ENCODE measurements around the gene BDKRB2.

The BDKRB2 gene

DNA sequence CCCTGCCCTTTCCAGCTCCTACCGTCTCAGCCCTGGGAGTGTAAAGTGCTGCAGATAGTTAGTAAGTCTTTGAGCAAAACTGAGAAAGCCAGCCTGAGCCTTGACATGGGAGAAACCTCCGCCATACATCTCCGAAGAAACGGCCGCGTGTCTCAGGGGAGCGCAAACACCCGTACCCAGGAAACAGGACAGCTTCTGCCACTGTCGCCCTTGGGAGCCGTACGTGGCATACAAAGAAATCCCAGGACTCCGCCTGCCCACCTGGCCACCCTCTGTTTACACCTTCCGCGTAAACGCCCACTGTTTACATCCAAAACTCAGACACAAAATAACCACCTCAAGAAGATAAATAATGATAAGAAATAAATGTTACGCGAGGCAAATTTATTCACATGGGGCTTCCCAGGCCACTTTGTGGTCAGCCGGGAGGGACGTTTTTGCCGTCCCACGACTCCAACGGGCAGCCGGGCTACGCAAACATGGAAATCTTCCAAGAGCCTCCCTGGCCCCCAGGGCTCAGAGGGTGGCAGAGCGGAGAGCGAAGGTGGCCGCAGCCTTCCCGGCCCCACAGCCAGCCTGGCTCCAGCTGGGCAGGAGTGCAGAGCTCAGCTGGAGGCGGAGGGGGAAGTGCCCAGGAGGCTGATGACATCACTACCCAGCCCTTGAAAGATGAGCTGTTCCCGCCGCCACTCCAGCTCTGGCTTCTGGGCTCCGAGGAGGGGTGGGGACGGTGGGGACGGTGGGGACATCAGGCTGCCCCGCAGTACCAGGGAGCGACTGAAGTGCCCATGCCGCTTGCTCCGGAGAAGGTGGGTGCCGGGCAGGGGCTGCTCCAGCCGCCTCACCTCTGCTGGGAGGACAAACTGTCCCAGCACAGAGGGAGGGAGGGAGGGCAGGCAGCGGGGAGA is at the start of gene BDKRB2:
Gene BDKRB2, plus strand, starts transcription at position 689 of the 908 bp plus-strand sequence. CDS start 32,269 bp downstream, outside the sequence.
- Histone ChIP-seq H3K4me3 (ENCODE audit: low read length in 2 of 2) (peak within 1 kb of the TSS; percentile 62 to 81), H3K27ac (ENCODE audit: low read depth in 2 of 2, low read length in 2 of 2) (peak within 1 kb of the TSS; percentile 85 to 86), H3K36me3 (ENCODE audit: control insufficient read depth in 2 of 2, insufficient read depth in 2 of 2, low read length in 2 of 2) (peaks cover 0 to 3% of the 10 kb centered on the region in 2 donors), H3K4me1 (ENCODE audit: control insufficient read depth in 2 of 2, insufficient read depth in 2 of 2, low read length in 2 of 2) (peaks cover 19 to 26% of the 10 kb centered on the region in 2 donors), H3K27me3 (ENCODE audit: control insufficient read depth in 2 of 2, insufficient read depth in 2 of 2, low read length in 2 of 2) (no peaks in the 10 kb centered on the region), H3K9me3 (ENCODE audit: control insufficient read depth in 2 of 2, low read length in 2 of 2) (no peaks in the 10 kb centered on the region), H3K9ac (ENCODE audit: low read depth in 1 of 2, low read length in 2 of 2) (peak within 1 kb of the TSS; percentile 89 to 91)

DNA sequence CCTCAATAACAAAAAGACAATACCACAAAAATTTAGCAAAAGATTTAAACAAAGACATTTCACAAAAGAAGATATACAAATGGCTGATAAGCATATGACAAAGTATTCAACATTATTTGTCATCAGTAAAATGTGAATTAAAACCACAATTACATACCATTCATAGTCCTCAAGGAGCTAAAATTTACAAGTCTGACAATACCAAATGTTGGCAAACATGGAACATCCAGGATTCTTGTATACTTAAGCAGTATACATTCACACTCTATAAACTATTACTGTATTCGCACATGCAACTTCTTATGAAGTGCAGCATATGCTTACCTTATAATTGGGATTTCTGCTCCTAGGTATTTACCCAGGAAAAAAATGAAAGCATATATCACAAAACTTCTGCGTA is 49.7 kb upstream of the BDKRB2 start:
- Histone ChIP-seq H3K27ac (ENCODE audit: low read depth in 2 of 2, low read length in 2 of 2) (no peak overlapping the region), H3K36me3 (ENCODE audit: control insufficient read depth in 2 of 2, insufficient read depth in 2 of 2, low read length in 2 of 2) (no peaks in the 10 kb centered on the region), H3K9me3 (ENCODE audit: control insufficient read depth in 2 of 2, low read length in 2 of 2) (no peaks in the 10 kb centered on the region), H3K9ac (ENCODE audit: low read depth in 1 of 2, low read length in 2 of 2) (no peak overlapping the region), H3K4me3 (ENCODE audit: low read length in 2 of 2) (no peak overlapping the region), H3K27me3 (ENCODE audit: control insufficient read depth in 2 of 2, insufficient read depth in 2 of 2, low read length in 2 of 2) (no peaks in the 10 kb centered on the region), H3K4me1 (ENCODE audit: control insufficient read depth in 2 of 2, insufficient read depth in 2 of 2, low read length in 2 of 2) (peaks cover 2 to 3% of the 10 kb centered on the region in 2 donors)

DNA sequence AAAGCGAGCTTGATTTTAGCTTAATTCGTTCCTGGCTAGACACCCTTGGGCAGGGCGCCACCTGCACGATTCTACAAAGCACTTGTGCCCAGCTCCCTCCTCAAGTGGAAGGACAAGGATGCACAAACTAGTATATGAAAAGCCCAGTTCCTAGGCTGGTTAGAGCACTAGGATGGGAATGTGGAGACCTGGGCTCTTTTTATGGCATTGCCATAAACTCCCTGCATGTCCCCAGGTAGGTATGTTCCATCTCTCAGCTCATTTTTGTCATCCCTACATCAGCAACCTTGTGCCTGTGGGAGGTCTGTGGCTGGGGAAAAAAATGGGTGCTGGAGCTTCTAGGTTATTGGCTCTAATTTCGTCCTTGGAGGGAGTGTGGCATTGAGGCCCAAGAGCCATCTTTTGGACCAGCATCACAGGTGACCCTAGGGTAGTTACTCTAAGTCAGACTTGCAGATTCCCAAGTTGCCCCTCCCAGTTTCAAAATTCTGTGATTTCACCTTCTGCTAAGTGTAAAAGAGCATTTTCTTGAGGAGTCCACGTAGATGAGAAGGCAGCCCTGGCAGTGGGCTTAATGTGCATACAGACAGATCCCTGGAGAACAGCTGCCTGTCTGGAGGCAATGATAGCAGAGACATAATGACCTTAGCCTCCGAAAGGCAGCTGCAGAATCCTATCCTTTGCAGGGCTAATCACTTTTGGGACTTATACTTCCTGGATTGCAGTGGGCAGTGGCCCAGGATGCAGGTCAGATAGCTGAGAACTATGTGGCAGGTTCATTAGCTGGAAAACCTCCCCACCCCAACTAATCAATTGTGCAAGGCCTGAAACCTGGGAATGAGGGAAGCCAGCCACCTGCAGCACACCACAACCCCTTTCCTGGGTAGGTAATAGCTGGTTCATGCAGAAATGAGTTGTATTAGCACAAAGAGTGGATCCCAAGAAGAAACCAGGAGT is 47.6 kb upstream of the BDKRB2 start:
- no peak overlapping the region for H3K4me3 ChIP-seq (ENCODE audit: low read length in 2 of 2)
- no peaks in the 10 kb centered on the region for H3K27me3 ChIP-seq (ENCODE audit: control insufficient read depth in 2 of 2, insufficient read depth in 2 of 2, low read length in 2 of 2)
- no peaks in the 10 kb centered on the region for H3K36me3 ChIP-seq (ENCODE audit: control insufficient read depth in 2 of 2, insufficient read depth in 2 of 2, low read length in 2 of 2)
- H3K9ac ChIP-seq (ENCODE audit: low read depth in 1 of 2, low read length in 2 of 2), result no peak overlapping the region
- H3K4me1 ChIP-seq (ENCODE audit: control insufficient read depth in 2 of 2, insufficient read depth in 2 of 2, low read length in 2 of 2), result peaks cover 14% of the 10 kb centered on the region in 2 donors
- H3K9me3 ChIP-seq (ENCODE audit: control insufficient read depth in 2 of 2, low read length in 2 of 2), result no peaks in the 10 kb centered on the region
- H3K27ac ChIP-seq (ENCODE audit: low read depth in 2 of 2, low read length in 2 of 2), result no peak overlapping the region

DNA sequence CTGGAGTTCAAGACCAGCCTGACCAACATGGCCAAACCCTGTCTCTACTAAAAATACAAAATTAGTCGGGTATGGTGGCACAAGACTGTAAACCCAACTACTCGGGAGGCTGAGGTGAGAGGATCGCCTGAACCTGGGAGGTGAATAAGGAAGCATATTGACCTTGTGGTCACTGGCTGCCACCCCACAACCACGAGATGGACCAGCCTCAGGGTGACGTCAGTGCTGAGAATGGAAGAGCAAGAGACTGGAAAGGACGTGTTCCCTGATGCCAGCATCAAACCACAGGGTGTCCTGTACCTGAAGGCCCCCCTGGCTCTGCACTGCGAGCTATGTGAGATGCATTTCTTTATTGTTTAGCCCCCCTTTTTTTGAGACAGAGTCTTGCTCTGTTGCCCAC is 45.9 kb upstream of the BDKRB2 start:
- Histone ChIP-seq H3K4me3 (ENCODE audit: low read length in 2 of 2) (no peak overlapping the region), H3K27ac (ENCODE audit: low read depth in 2 of 2, low read length in 2 of 2) (no peak overlapping the region), H3K9me3 (ENCODE audit: control insufficient read depth in 2 of 2, low read length in 2 of 2) (no peaks in the 10 kb centered on the region), H3K36me3 (ENCODE audit: control insufficient read depth in 2 of 2, insufficient read depth in 2 of 2, low read length in 2 of 2) (no peaks in the 10 kb centered on the region), H3K27me3 (ENCODE audit: control insufficient read depth in 2 of 2, insufficient read depth in 2 of 2, low read length in 2 of 2) (no peaks in the 10 kb centered on the region), H3K9ac (ENCODE audit: low read depth in 1 of 2, low read length in 2 of 2) (no peak overlapping the region), H3K4me1 (ENCODE audit: control insufficient read depth in 2 of 2, insufficient read depth in 2 of 2, low read length in 2 of 2) (peaks cover 14% of the 10 kb centered on the region in 2 donors)

DNA sequence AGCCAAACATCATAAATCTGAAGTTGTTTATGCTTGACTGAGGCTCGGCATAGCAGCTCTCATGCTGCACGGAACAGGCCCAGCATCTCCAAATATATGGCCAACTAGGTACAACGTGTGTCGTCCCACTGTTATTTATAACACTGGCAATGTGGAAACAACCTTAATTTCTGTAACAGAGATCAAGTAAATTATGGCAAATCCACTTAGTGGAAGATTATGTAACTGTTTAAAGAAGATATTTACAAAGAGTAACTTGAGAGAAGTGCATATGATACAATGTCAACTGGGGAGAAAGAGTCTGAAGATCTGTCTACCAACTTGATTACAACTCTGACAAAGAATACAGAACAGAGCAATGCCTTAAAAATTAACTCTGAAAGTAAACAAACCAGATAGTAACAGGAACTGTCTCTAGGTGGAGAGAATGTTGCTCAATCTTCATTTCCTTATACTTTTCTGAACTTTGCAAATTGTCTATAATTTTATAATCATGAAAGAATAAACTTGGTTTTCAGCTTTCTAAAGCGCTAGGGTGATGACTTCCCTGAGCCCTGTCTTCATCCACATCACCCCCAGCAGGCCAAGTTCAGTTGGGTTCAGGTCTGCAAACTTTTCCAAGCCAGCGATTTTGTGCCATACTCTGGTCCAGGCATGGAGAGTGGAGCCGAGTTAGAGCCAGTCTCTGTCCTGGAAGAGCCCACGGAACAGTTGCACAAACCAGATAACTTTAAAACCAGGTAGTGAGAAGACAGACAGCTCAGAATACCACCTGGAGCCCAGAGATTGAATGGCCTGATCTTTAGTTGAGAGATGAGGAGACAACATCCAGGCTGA is 44.3 kb upstream of the BDKRB2 start:
- Histone ChIP-seq H3K4me3 (ENCODE audit: low read length in 2 of 2) (peak overlapping the region in 1 of 2 donors; percentile 20), H3K4me1 (ENCODE audit: control insufficient read depth in 2 of 2, insufficient read depth in 2 of 2, low read length in 2 of 2) (peaks cover 14 to 17% of the 10 kb centered on the region in 2 donors), H3K27ac (ENCODE audit: low read depth in 2 of 2, low read length in 2 of 2) (peak overlapping the region; percentile 44 to 52), H3K9ac (ENCODE audit: low read depth in 1 of 2, low read length in 2 of 2) (no peak overlapping the region), H3K27me3 (ENCODE audit: control insufficient read depth in 2 of 2, insufficient read depth in 2 of 2, low read length in 2 of 2) (no peaks in the 10 kb centered on the region), H3K36me3 (ENCODE audit: control insufficient read depth in 2 of 2, insufficient read depth in 2 of 2, low read length in 2 of 2) (no peaks in the 10 kb centered on the region), H3K9me3 (ENCODE audit: control insufficient read depth in 2 of 2, low read length in 2 of 2) (no peaks in the 10 kb centered on the region)

DNA sequence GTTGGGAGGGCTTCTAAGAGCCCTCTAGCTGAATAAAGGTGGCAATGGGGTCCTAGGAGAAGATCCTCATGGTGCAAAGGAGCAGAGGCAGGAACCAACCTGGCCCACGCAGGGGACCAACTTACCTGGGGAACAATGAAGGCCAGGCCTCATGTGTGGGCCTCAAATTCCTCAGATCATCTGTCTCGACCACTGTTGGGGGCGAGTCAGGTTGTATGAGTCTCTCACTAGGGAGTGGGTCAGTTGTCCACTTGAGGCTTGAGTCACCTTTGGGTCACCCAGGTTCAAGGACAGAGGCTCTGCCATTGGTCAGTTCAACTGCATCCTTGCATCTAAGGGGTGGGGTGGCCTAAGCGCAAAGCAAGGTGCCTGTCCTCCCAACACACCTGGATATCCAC is 43.7 kb upstream of the BDKRB2 start:
- H3K9me3 ChIP-seq (ENCODE audit: control insufficient read depth in 2 of 2, low read length in 2 of 2), result no peaks in the 10 kb centered on the region
- H3K27ac ChIP-seq (ENCODE audit: low read depth in 2 of 2, low read length in 2 of 2), result peak overlapping the region in 1 of 2 donors; percentile 52
- peaks cover 16 to 17% of the 10 kb centered on the region in 2 donors for H3K4me1 ChIP-seq (ENCODE audit: control insufficient read depth in 2 of 2, insufficient read depth in 2 of 2, low read length in 2 of 2)
- H3K36me3 ChIP-seq (ENCODE audit: control insufficient read depth in 2 of 2, insufficient read depth in 2 of 2, low read length in 2 of 2), result no peaks in the 10 kb centered on the region
- no peaks in the 10 kb centered on the region for H3K27me3 ChIP-seq (ENCODE audit: control insufficient read depth in 2 of 2, insufficient read depth in 2 of 2, low read length in 2 of 2)
- H3K9ac ChIP-seq (ENCODE audit: low read depth in 1 of 2, low read length in 2 of 2), result no peak overlapping the region
- H3K4me3 ChIP-seq (ENCODE audit: low read length in 2 of 2), result no peak overlapping the region

DNA sequence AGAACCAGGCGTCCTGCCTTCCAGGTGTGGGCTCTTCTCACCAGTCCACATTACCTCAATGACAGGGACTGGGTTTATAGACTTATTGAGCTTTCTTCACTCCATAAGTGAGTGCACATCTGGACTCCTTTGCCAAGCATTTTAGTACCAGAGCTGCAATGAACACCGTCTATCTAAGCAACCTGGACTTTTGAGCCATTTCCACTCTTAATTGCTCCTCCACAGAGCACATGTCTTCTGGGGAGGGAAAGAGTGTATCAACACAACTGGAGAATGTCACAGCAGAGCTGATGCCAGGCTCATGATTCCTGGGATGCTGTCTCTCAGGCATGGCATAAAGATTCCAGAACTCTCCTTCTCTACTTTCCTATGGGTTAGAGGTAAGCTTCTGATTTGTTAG is 43.0 kb upstream of the BDKRB2 start:
- H3K27me3 ChIP-seq (ENCODE audit: control insufficient read depth in 2 of 2, insufficient read depth in 2 of 2, low read length in 2 of 2), result no peaks in the 10 kb centered on the region
- H3K9me3 ChIP-seq (ENCODE audit: control insufficient read depth in 2 of 2, low read length in 2 of 2), result no peaks in the 10 kb centered on the region
- H3K4me1 ChIP-seq (ENCODE audit: control insufficient read depth in 2 of 2, insufficient read depth in 2 of 2, low read length in 2 of 2), result peaks cover 22 to 23% of the 10 kb centered on the region in 2 donors
- H3K4me3 ChIP-seq (ENCODE audit: low read length in 2 of 2), result no peak overlapping the region
- no peak overlapping the region for H3K27ac ChIP-seq (ENCODE audit: low read depth in 2 of 2, low read length in 2 of 2)
- peak overlapping the region in 1 of 2 donors; percentile 3 for H3K9ac ChIP-seq (ENCODE audit: low read depth in 1 of 2, low read length in 2 of 2)
- no peaks in the 10 kb centered on the region for H3K36me3 ChIP-seq (ENCODE audit: control insufficient read depth in 2 of 2, insufficient read depth in 2 of 2, low read length in 2 of 2)

DNA sequence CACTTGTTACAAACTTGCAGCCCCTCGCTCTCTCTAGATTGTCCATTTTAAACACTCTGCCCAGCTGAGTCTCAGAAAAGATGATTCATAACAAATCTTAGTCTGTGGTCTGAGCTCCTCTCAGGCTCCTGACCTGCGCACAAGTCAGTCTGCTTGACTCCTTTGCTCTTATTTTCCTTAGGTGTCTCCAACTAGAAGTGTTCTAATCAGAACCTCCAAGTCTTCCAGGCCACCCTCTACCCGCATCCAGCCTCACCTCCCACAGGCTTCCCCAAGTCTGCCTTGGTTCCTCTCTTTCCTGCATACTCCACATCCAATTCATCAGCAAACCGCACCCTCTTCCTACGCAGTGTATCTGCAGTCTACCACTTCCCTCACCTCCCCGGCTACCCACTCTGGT is 42.4 kb upstream of the BDKRB2 start:
- Histone ChIP-seq H3K9me3 (ENCODE audit: control insufficient read depth in 2 of 2, low read length in 2 of 2) (no peaks in the 10 kb centered on the region), H3K27ac (ENCODE audit: low read depth in 2 of 2, low read length in 2 of 2) (no peak overlapping the region), H3K27me3 (ENCODE audit: control insufficient read depth in 2 of 2, insufficient read depth in 2 of 2, low read length in 2 of 2) (no peaks in the 10 kb centered on the region), H3K4me1 (ENCODE audit: control insufficient read depth in 2 of 2, insufficient read depth in 2 of 2, low read length in 2 of 2) (peaks cover 29 to 30% of the 10 kb centered on the region in 2 donors), H3K36me3 (ENCODE audit: control insufficient read depth in 2 of 2, insufficient read depth in 2 of 2, low read length in 2 of 2) (no peaks in the 10 kb centered on the region), H3K9ac (ENCODE audit: low read depth in 1 of 2, low read length in 2 of 2) (no peak overlapping the region), H3K4me3 (ENCODE audit: low read length in 2 of 2) (no peak overlapping the region)

DNA sequence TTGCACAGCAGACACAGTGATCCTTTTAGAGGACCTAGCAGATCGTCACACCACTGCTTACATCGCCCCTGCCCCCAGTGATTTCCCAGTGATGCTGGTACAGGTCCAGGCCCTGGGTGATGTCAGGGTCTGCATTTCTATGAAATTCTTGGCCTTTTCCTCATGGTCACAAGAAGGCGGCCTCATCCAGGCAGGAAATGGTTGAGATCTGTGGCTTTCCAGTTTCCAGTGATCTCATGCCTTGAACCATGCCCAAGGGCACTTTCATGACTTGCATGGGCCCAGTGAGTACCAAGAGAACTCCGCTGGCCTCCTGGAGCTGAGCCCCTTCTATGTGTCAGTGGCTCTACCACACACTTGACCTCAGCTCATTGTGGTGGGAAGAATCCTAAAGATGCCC is 41.9 kb upstream of the BDKRB2 start:
- no peaks in the 10 kb centered on the region for H3K36me3 ChIP-seq (ENCODE audit: control insufficient read depth in 2 of 2, insufficient read depth in 2 of 2, low read length in 2 of 2)
- H3K27ac ChIP-seq (ENCODE audit: low read depth in 2 of 2, low read length in 2 of 2), result no peak overlapping the region
- no peak overlapping the region for H3K4me3 ChIP-seq (ENCODE audit: low read length in 2 of 2)
- H3K27me3 ChIP-seq (ENCODE audit: control insufficient read depth in 2 of 2, insufficient read depth in 2 of 2, low read length in 2 of 2), result no peaks in the 10 kb centered on the region
- no peak overlapping the region for H3K9ac ChIP-seq (ENCODE audit: low read depth in 1 of 2, low read length in 2 of 2)
- no peaks in the 10 kb centered on the region for H3K9me3 ChIP-seq (ENCODE audit: control insufficient read depth in 2 of 2, low read length in 2 of 2)
- peaks cover 29 to 34% of the 10 kb centered on the region in 2 donors for H3K4me1 ChIP-seq (ENCODE audit: control insufficient read depth in 2 of 2, insufficient read depth in 2 of 2, low read length in 2 of 2)

Measured in mucosa of rectum (tissue), 2 donors.